Measurements from ENCODE around the gene GPR160. TPM values are rescaled to one million over a fixed set of nuclear protein-coding genes. Genes with fewer than 3 reads are reported as not detected.

The GPR160 gene
- total and polyA plus RNA-seq, 2 experiments from 2014 or later = 52.2 to 87.9 TPM

- no peaks in the 10 kb centered on the region for H3K4me1 ChIP-seq (ENCODE audit: insufficient read depth)
- H3K9me3 ChIP-seq (ENCODE audit: low read depth) = no peaks in the 10 kb centered on the region
- 95% methylated on average over 3 of the region's 3 CpGs for WGBS (ENCODE audit: low lambda C conversion rate, missing lambda C conversion rate)
- TF ChIP-seq CTCF (IDR thresholded peaks at IDR 0.05; ENCODE audit: poor library complexity) = no peak
- no peak for TF ChIP-seq EZH2 (IDR thresholded peaks at IDR 0.05; ENCODE audit: borderline replicate concordance)
- no peak for TF ChIP-seq EZH2phosphoT487 (IDR thresholded peaks at IDR 0.05; ENCODE audit: low read depth, severe bottlenecking, unreplicated experiment)
- no peak overlapping the region for H3K27ac ChIP-seq
- no peak overlapping the region for H3K4me3 ChIP-seq
- no peak for DNase-seq (ENCODE audit: low spot score)
- H2AFZ ChIP-seq = no peak overlapping the region
- H3K27me3 ChIP-seq = no peaks in the 10 kb centered on the region
- H4K20me1 ChIP-seq (ENCODE audit: insufficient read depth, poor library complexity, severe bottlenecking) = no peaks in the 10 kb centered on the region
- H3K9me2 ChIP-seq (replicated peaks; ENCODE audit: insufficient read depth) = no peaks in the 10 kb centered on the region
- H3K79me2 ChIP-seq = peaks cover 48% of the 10 kb centered on the region
- H3K4me2 ChIP-seq = no peak overlapping the region
- H3K36me3 ChIP-seq (replicated peaks; ENCODE audit: insufficient read depth, low read depth) = no peaks in the 10 kb centered on the region
Measured at GRCh38 chr3:170057550-170057949, 19.8 kb downstream of the GPR160 start.

- no peak for DNase-seq (ENCODE audit: low spot score)
- Histone ChIP-seq H2AFZ (no peak overlapping the region), H3K4me1 (ENCODE audit: insufficient read depth) (no peaks in the 10 kb centered on the region), H3K27ac (no peak overlapping the region), H3K4me2 (no peak overlapping the region), H3K36me3 (replicated peaks; ENCODE audit: insufficient read depth, low read depth) (no peaks in the 10 kb centered on the region), H4K20me1 (ENCODE audit: insufficient read depth, poor library complexity, severe bottlenecking) (no peaks in the 10 kb centered on the region), H3K4me3 (no peak overlapping the region), H3K9me3 (ENCODE audit: low read depth) (no peaks in the 10 kb centered on the region), H3K9me2 (replicated peaks; ENCODE audit: insufficient read depth) (no peaks in the 10 kb centered on the region), H3K27me3 (no peaks in the 10 kb centered on the region), H3K79me2 (peaks cover 42% of the 10 kb centered on the region)
- 90% methylated on average over 6 of the region's 6 CpGs for WGBS (ENCODE audit: low lambda C conversion rate, missing lambda C conversion rate)
- no peak for TF ChIP-seq CTCF (IDR thresholded peaks at IDR 0.05; ENCODE audit: poor library complexity)
- no peak for TF ChIP-seq EZH2phosphoT487 (IDR thresholded peaks at IDR 0.05; ENCODE audit: low read depth, severe bottlenecking, unreplicated experiment)
- no peak for TF ChIP-seq EZH2 (IDR thresholded peaks at IDR 0.05; ENCODE audit: borderline replicate concordance)
Measured at GRCh38 chr3:170058127-170058526, 20.3 kb downstream of the GPR160 start.

GRCh38 chr3:170059447-170059846 lies 21.7 kb downstream of the GPR160 start:
- Histone ChIP-seq H3K4me1 (ENCODE audit: insufficient read depth) (no peaks in the 10 kb centered on the region), H3K9me3 (ENCODE audit: low read depth) (no peaks in the 10 kb centered on the region), H3K4me3 (no peak overlapping the region), H3K27me3 (no peaks in the 10 kb centered on the region), H3K4me2 (no peak overlapping the region), H4K20me1 (ENCODE audit: insufficient read depth, poor library complexity, severe bottlenecking) (no peaks in the 10 kb centered on the region), H3K9me2 (replicated peaks; ENCODE audit: insufficient read depth) (no peaks in the 10 kb centered on the region), H3K79me2 (peaks cover 31% of the 10 kb centered on the region), H2AFZ (no peak overlapping the region), H3K36me3 (replicated peaks; ENCODE audit: insufficient read depth, low read depth) (no peaks in the 10 kb centered on the region), H3K27ac (no peak overlapping the region)
- DNase-seq (ENCODE audit: low spot score) = no peak
- no peak for TF ChIP-seq CTCF (IDR thresholded peaks at IDR 0.05; ENCODE audit: poor library complexity)
- 60% methylated on average over 1 of the region's 1 CpG for WGBS (ENCODE audit: low lambda C conversion rate, missing lambda C conversion rate)

- no peaks in the 10 kb centered on the region for H3K36me3 ChIP-seq (replicated peaks; ENCODE audit: insufficient read depth, low read depth)
- H3K9me2 ChIP-seq (replicated peaks; ENCODE audit: insufficient read depth) = no peaks in the 10 kb centered on the region
- H3K9me3 ChIP-seq (ENCODE audit: low read depth) = no peaks in the 10 kb centered on the region
- H3K27ac ChIP-seq = no peak overlapping the region
- no peak overlapping the region for H2AFZ ChIP-seq
- H3K4me1 ChIP-seq (ENCODE audit: insufficient read depth) = no peaks in the 10 kb centered on the region
- H3K4me3 ChIP-seq = no peak overlapping the region
- H3K4me2 ChIP-seq = no peak overlapping the region
- peaks cover 8% of the 10 kb centered on the region for H3K79me2 ChIP-seq
- WGBS (ENCODE audit: low lambda C conversion rate, missing lambda C conversion rate) = 96% methylated on average over 20 of the region's 20 CpGs
- DNase-seq (ENCODE audit: low spot score) = no peak
- H4K20me1 ChIP-seq (ENCODE audit: insufficient read depth, poor library complexity, severe bottlenecking) = no peaks in the 10 kb centered on the region
- TF ChIP-seq CTCF (IDR thresholded peaks at IDR 0.05; ENCODE audit: poor library complexity) = no peak
- no peak for TF ChIP-seq EZH2 (IDR thresholded peaks at IDR 0.05; ENCODE audit: borderline replicate concordance)
- TF ChIP-seq EZH2phosphoT487 (IDR thresholded peaks at IDR 0.05; ENCODE audit: low read depth, severe bottlenecking, unreplicated experiment) = no peak
- H3K27me3 ChIP-seq = no peaks in the 10 kb centered on the region
Measured at GRCh38 chr3:170062068-170062467, 24.3 kb downstream of the GPR160 start.
